Vagina (tissue), 2 donors: ENCODE results near the gene RPS6KA1.

Experiments
- CTCF ChIP-seq, 3 experiments: fragments of 450-650 bp in 2 of 3; fragments of 200-600 bp in 1 of 3; sonication (generic) in 1 of 3; IDR thresholded peaks; one replicate each; pipeline ENCODE4 v1.5.1; 2017 to 2019; ENCODE audit warnings: antibody characterized with exemption in 3 of 3, mild to moderate bottlenecking in 2 of 3, moderate library complexity in 2 of 3
- POLR2A ChIP-seq, 2 donors: fragments of 450-650 bp; IDR thresholded peaks; one replicate each; pipeline ENCODE4 v1.6.1; 2017; ENCODE audit warnings: antibody characterized with exemption in 2 of 2, mild to moderate bottlenecking in 2 of 2, moderate library complexity in 2 of 2

- TF ChIP-seq CTCF (IDR thresholded peaks at IDR 0.05) (no peak), POLR2A (IDR thresholded peaks at IDR 0.05) (no peak)
Measured at GRCh38 chr1:26560403-26560780, 30.8 kb downstream of the RPS6KA1 start.
